Neural crest cell (in vitro differentiated cells): ENCODE measurements around the gene CCDC28B. TPM values are rescaled to one million over a fixed set of nuclear protein-coding genes. Genes with fewer than 3 reads are reported as not detected.
A peak's percentile ranks its signal among the peaks of the same experiment; 100 is the strongest.

Experiments used
- DNase-seq: peaks from one replicate; pipeline ENCODE4 v3.0.0; 2021; ENCODE audit warnings: low read depth, mixed read lengths, low spot score
- H3K27ac Mint-ChIP-seq: one replicate; pipeline ENCODE4 v1.8.0; 2021; ENCODE audit warnings: mild to moderate bottlenecking, mixed read lengths; ENCODE audit not compliant: unreplicated experiment
- H3K27me3 Mint-ChIP-seq: 2 replicates; pipeline ENCODE4 v1.8.0; 2021; ENCODE audit warnings: low read depth, mild to moderate bottlenecking, mixed read lengths
- H3K36me3 Mint-ChIP-seq: 2 replicates; pipeline ENCODE4 v1.8.0; 2021; ENCODE audit warnings: low read depth, mild to moderate bottlenecking, mixed read lengths
- H3K4me1 Mint-ChIP-seq: 2 replicates; pipeline ENCODE4 v1.8.0; 2021; ENCODE audit warnings: mixed read lengths
- H3K4me3 Mint-ChIP-seq: one replicate; pipeline ENCODE4 v1.8.0; 2021; ENCODE audit warnings: mild to moderate bottlenecking, mixed read lengths
- H3K9me3 Mint-ChIP-seq: 2 replicates; pipeline ENCODE4 v1.8.0; 2021; ENCODE audit warnings: mixed read lengths
- total RNA-seq: library from RNA; stranded (reverse); gene quantifications from 2 replicates; pipeline ENCODE4 v1.2.1, GENCODE V29; 2021
- TF ChIP-seq, protein P1 (sequence below): fragments of 200-600 bp; sonication (generic); conservative IDR thresholded peaks from 2 replicates; pipeline ENCODE4 v1.5.0; 2021; ENCODE audit warnings: antibody characterized with exemption, mild to moderate bottlenecking

Gene CCDC28B
- total RNA-seq, 1 donor from 2014 or later, result 21.2 TPM

GRCh38 chr1:32220746-32221580 lies 20.6 kb downstream of the CCDC28B start:
- peaks cover 37% of the 10 kb centered on the region for H3K4me1 Mint-ChIP-seq
- no peak for DNase-seq
- no peaks in the 10 kb centered on the region for H3K27me3 Mint-ChIP-seq
- peak overlapping the region; percentile 99 for H3K4me3 Mint-ChIP-seq
- no peak overlapping the region for H3K27ac Mint-ChIP-seq
- peaks cover 2% of the 10 kb centered on the region for H3K36me3 Mint-ChIP-seq
- TF ChIP-seq, protein P1, sequence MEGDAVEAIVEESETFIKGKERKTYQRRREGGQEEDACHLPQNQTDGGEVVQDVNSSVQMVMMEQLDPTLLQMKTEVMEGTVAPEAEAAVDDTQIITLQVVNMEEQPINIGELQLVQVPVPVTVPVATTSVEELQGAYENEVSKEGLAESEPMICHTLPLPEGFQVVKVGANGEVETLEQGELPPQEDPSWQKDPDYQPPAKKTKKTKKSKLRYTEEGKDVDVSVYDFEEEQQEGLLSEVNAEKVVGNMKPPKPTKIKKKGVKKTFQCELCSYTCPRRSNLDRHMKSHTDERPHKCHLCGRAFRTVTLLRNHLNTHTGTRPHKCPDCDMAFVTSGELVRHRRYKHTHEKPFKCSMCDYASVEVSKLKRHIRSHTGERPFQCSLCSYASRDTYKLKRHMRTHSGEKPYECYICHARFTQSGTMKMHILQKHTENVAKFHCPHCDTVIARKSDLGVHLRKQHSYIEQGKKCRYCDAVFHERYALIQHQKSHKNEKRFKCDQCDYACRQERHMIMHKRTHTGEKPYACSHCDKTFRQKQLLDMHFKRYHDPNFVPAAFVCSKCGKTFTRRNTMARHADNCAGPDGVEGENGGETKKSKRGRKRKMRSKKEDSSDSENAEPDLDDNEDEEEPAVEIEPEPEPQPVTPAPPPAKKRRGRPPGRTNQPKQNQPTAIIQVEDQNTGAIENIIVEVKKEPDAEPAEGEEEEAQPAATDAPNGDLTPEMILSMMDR, result no peak
- H3K9me3 Mint-ChIP-seq, result no peaks in the 10 kb centered on the region

GRCh38 chr1:32221581-32221979 lies 21.2 kb downstream of the CCDC28B start:
- H3K27ac Mint-ChIP-seq, result peak overlapping the region; percentile 98
- peaks cover 37% of the 10 kb centered on the region for H3K4me1 Mint-ChIP-seq
- no peaks in the 10 kb centered on the region for H3K27me3 Mint-ChIP-seq
- TF ChIP-seq, protein P1, result no peak
- peak overlapping the region; percentile 99 for H3K4me3 Mint-ChIP-seq
- peaks cover 6% of the 10 kb centered on the region for H3K36me3 Mint-ChIP-seq
- no peaks in the 10 kb centered on the region for H3K9me3 Mint-ChIP-seq
- DNase-seq, result no peak

DNA sequence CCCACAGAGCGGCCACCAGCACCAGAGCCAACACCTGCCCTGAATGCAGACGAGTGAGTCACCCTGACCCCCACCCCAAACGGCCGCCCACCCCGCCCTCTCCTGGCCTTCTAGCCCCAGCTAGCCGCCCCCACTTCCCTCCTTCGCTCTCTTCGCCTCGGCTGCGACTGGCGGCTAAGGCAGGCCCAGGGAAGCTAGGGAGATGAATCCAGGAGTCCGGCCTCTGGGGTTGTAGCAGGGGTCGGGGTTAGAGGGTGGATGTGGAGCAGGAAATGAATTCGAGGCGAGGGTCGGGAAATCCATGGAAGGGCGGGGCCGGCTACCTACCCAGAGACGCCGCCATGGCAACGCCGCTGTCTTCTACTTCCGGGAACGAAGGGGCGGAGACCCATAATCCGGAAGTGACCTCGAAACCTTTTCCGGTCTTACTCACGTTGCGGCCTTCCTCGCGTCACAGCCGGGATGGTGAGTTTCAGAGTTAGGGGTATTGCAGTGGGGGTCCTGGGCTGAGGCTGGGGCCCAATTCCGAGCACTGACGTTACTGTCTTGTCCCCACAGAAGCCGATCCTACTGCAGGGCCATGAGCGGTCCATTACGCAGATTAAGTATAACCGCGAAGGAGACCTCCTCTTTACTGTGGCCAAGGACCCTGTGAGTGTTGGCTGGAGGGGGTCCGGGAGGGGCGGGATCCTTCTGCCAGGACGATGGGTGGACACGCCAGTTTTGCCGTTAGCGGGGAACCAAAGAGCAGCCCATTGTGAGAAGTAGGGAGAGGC lies 21.8 kb downstream of the CCDC28B start, which contains the start of the genes EIF3I and TMEM234:
TSS of gene EIF3I (plus strand) at position 428 of the 776 bp plus-strand sequence. CDS start at position 463, 35 bp downstream.
TSS of gene TMEM234 (minus strand) at position 374 of the 776 bp plus-strand sequence. CDS start at position 343, 31 bp downstream.
- H3K9me3 Mint-ChIP-seq, result no peaks in the 10 kb centered on the region
- peak within 1 kb of the TSS; percentile 99 for H3K4me3 Mint-ChIP-seq
- peaks cover 6% of the 10 kb centered on the region for H3K36me3 Mint-ChIP-seq
- DNase-seq, result peak; percentile 80
- H3K27ac Mint-ChIP-seq, result peak within 1 kb of the TSS; percentile 98
- H3K27me3 Mint-ChIP-seq, result no peaks in the 10 kb centered on the region
- TF ChIP-seq, protein P1, result no peak
- peaks cover 37% of the 10 kb centered on the region for H3K4me1 Mint-ChIP-seq

- Mint-ChIP-seq H3K9me3 (no peaks in the 10 kb centered on the region), H3K27ac (no peak overlapping the region), H3K27me3 (no peaks in the 10 kb centered on the region), H3K36me3 (peaks cover 19% of the 10 kb centered on the region), H3K4me1 (peaks cover 37% of the 10 kb centered on the region), H3K4me3 (peak overlapping the region; percentile 99)
- TF ChIP-seq, protein P1, result no peak
- DNase-seq, result no peak
These were observed 23.3 kb downstream of the CCDC28B start for GRCh38 chr1:32223683-32224082.

GRCh38 chr1:32224285-32224684 lies 23.9 kb downstream of the CCDC28B start:
- Mint-ChIP-seq H3K27ac (no peak overlapping the region), H3K36me3 (peaks cover 21% of the 10 kb centered on the region)

More at GRCh38 chr1:32224285-32224684, 23.9 kb downstream of the CCDC28B start:
- no peak for DNase-seq
- TF ChIP-seq, protein P1, result no peak
- Mint-ChIP-seq H3K4me1 (peaks cover 37% of the 10 kb centered on the region), H3K27me3 (no peaks in the 10 kb centered on the region), H3K9me3 (no peaks in the 10 kb centered on the region), H3K4me3 (peak overlapping the region; percentile 99)
